LoVo (cell line): Measurements from ENCODE around the gene PLIN4.

Source experiments
- DNase-seq: peaks from one replicate; pipeline ENCODE4 v3.0.0-alpha.2; 2016; ENCODE audit warnings: low spot score

PLIN4 gene

GRCh38 chr19:4524808-4525562 lies 6.7 kb upstream of the PLIN4 start:
- peak; percentile 35 for DNase-seq

- peak; percentile 22 for DNase-seq
These were observed 5.2 kb upstream of the PLIN4 start for GRCh38 chr19:4523306-4524110.

DNA sequence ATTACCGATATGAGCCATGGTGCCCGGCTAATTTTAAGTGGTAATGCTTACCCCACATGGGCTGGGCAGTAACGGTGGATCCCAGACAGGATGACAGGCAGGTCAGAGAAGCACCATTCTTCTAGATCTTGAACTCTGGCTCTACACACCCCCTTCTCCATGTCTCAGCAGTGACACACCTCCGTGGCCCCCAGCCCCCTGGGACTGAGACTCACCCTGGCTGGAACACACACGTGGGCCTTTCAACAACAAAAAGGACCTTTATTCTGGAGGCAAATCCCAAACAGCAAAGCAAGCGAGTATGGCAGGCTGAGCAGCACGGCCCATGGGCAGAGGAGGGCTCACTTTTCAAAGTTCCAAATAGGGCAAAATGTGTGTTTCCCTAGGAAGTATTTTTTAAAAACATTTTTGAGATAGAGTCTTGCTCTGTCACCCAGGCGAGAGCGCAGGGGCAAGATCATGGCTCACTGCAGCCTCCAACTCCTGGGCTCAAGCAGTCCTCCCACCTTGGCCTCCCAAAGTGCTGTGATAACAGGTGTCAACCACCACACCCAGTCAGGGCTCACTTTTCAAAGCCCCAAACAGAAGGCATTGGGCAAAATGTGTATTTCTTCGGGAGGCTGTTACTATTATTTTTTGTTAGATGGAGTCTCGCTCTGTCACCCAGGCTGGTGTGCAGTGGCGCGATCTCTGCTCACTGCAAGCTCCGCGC lies 4.2 kb upstream of the PLIN4 start:
- no peak for DNase-seq

GRCh38 chr19:4521888-4522242 lies 3.6 kb upstream of the PLIN4 start:
- DNase-seq: no peak

- no peak for DNase-seq
These were observed 3.0 kb upstream of the PLIN4 start for GRCh38 chr19:4521170-4521887.

GRCh38 chr19:4519521-4520277 lies 1.4 kb upstream of the PLIN4 start:
- no peak for DNase-seq

DNA sequence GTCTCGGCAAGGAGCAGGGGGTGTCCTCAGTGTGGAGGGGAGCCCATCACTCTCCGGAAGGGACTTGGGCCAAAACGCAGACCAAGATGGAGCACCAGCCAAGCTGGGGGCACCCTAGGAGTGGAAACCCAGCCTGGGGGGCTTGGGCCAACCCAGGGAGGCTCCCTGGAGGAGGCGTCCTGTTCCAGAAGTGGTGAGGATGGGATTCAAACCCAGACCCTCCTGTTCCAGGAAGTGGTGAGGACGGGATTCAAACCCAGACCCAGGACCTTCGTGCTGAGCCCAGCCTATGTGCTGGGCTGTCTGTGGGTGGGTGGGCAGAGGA lies 848 bp upstream of the PLIN4 start:
- DNase-seq: no peak

GRCh38 chr19:4517451-4518057 lies 732 bp downstream of the PLIN4 start:
- no peak for DNase-seq

- DNase-seq: no peak
These were observed 1.4 kb downstream of the PLIN4 start for GRCh38 chr19:4516939-4517300.

DNA sequence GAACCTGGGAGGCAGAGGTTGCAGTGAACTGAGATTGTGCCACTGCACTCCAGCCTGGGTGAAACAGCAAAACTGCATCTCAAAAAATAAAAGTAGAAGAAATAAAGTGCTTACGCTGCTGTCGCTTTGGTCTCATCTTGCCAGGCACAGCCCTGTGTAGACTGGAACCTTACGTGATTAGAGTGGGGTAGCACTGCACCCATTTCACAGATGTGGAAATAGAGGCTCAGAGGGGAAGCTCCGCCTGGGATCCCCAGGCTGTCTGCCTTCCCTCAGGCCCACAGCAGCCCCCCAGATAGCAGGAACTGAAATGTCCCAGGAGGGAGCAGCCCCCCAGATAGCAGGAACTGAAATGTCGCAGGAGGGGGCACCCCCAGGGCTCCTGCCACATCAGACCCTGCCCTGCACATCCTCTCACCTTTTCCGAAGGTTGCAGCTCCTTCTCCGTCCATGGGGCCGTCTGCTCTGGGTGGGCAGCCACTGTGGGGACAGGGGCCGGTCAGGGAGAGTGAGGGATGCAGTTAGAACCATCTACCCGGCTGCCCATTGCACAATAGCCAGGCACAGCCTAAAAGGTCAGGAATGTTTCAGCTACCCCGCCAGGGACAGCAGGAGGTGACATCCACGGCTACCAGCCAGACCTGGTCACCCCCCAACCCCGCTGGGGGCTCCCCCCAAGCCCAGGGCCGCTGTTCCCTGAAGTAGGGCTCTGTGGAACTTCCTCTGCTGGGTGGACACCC lies 1.9 kb downstream of the PLIN4 start:
- DNase-seq: no peak

DNA sequence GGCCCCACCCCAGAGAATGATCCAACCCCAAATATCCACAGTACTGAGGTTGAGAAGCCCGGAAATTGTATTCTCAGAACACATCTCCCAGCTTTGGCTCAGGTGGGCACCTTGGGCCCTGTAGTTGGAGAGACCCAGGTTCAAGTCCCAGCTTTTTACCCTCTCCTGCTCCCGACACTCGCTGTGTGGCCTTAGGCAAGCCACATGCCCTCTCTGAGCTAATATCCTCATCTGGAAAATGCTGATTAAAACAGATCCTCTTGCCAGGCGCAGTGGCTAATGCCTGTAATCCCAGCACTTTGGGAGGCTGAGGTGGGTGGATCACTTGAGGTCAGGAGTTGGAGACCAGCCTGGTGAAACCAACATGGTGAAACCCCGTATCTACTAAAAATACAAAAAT lies 2.6 kb downstream of the PLIN4 start:
- DNase-seq: no peak

GRCh38 chr19:4513248-4513647 lies 5.0 kb downstream of the PLIN4 start:
- no peak for DNase-seq

DNA sequence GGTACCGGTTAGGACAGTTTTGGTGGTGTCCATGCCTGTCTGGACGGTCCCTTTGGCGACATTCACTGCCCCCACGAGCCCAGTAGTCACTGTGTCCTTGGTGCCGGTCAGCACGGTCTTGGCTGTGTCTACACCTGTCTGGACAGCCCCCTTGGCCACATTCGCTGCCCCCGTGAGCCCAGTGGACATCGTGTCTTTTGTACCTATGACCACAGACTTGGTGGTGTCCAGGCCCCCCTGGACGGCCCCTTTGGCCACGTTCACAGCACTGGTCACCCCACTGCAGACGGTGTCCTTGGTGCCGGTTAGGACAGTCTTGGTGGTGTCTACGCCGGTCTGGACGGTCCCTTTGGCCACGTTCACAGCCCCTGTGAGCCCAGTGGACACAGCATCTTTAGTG lies 6.2 kb downstream of the PLIN4 start:
- DNase-seq: no peak

DNA sequence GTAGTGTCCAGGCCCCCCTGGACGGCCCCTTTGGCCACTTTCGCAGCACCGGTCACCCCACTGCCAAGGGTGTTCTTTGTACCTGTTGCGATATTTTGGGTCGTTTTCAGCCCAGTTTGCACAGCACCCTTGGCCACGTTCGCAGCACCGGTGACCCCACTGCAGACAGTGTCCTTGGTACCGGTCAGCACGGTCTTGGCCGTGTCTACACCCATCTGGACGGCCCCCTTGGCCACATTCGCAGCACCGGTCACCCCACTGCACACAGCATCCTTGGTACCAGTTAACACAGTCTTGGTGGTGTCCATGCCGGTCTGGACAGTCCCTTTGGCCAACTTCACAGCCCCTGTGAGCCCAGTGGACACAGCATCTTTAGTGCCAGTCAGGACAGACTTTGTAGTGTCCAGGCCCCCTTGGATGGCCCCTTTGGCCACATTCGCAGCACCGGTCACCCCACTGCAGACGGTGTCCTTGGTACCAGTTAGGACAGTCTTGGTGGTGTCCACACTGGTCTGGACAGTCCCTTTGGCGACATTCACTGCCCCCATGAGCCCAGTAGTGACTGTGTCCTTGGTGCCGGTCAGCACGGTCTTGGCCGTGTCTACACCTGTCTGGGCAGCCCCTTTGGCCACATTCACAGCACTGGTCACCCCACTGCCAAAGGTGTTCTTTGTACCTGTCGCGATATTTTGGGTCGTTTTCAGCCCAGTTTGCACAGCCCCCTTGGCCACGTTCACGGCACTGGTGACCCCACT lies 6.8 kb downstream of the PLIN4 start:
- no peak for DNase-seq

DNA sequence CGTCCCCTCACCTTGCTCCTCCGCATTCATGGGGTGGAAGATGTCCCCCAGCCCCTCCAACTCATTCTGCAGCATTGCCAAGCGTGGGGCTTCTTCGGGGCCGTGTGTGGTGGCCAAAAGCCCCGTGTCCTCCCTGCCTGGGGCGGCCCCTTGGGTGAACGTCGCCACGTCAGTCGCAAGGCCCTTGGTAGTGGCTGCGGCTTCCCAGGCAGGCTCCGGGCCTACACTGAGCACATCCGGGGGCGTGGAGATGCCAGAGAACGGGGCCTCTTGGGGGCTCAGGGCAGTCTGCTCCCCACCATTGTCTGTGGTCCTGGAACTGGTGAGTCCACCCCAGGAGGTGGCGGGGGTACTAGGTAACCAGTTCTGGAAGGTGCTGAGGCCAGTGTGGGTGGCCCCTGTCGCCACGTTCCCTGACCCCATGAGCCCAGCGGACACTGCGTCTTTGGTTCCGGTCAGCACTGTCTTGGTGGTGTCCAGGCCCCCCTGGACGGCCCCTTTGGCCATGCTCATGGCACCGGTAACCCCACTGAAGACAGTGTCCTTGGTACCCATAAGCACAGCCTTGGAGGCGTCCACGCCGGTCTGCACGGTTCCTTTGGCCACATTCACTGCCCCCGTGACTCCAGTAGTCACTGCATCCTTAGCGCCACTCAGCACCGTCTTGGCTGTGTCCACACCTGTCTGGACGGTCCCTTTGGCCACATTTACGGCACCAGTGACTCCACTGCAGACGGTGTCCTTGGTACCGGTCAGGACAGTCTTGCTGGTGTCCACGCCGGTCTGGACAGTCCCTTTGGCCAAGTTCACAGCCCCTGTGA lies 7.6 kb downstream of the PLIN4 start:
- no peak for DNase-seq

- DNase-seq: no peak
These were observed 9.6 kb downstream of the PLIN4 start for GRCh38 chr19:4508698-4509097.

DNA sequence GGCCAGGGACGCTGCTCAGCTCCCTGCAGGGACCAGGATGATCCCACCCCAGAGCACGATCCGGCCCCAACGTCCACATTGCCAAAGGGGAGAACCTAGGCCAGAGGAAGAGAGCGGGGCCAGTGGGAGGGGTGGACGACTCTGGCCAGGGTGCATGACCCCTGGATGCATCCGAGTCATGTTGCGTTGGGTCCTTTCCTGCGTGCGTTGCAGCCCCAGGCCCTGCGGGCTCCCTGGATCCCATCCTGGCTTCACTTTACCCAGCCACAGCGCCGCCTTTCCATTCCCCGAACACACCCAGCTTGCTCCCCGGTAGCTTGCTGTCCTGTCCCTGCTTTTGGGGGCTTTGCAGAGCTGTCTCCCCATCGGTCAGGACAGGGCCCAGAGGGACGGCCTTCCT lies 10.5 kb downstream of the PLIN4 start:
- DNase-seq: no peak

GRCh38 chr19:4507150-4507452 lies 11.2 kb downstream of the PLIN4 start:
- DNase-seq: no peak

DNA sequence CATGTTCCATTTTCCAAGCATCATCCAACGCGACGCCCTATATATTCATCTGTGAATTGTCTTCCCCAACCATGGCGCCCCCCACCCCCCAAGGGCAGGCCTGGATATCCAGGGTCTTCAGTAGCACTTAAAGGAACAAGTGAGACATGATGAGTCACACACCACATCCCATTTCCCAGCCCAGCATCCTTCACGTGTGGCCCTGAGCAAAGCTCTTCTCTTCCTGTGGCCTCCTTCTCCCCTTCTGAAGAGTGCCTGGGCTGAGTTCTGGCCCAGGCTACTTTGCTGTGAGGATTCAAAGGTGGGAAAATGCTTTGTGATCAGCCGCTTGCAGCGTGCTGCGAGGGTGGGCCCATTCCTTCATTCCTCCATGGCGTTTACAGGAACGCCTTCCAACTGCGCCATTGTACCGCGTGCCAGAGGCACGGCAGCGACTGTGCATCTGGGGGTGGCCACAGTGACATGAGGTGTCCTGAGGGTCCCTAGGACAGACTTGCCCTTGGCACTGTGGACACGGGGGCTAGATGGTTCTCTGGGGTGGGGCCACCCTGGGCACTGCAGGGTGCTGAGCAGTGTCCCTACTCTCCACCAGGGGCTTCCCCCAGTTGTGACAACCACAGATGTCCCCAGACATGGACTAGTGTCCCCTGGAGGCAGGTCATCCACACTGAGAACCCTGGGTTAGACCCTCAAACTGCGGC lies 11.7 kb downstream of the PLIN4 start:
- no peak for DNase-seq
